Muscle of arm (tissue), 12 donors: Measurements from ENCODE around the gene ORMDL2. TPM values are rescaled to one million over a fixed set of nuclear protein-coding genes. Genes with fewer than 3 reads are reported as not detected.
"Not testable (repeated sequence)": the region's sequence is repeated elsewhere in the genome, so short reads cannot be mapped to it uniquely, and the experiment has no call there.

Source experiments
- DNase-seq: peaks from one replicate; pipeline ENCODE4 v3.0.0-alpha.2; 2013
- polyA plus RNA-seq, 12 donors: library from polyadenylated mRNA; unstranded; fragments of 120-200 nt; gene quantifications; one replicate each; pipeline ENCODE4 v1.2.1, GENCODE V29; 2013; ENCODE audit not compliant: insufficient read length in 12 of 12

Gene ORMDL2
- polyA plus RNA-seq, 12 donors: 13.1 to 20.8 (median 17.6) TPM; not detected in 1

- DNase-seq: no peak
These were observed 5.6 kb downstream of the ORMDL2 start for GRCh38 chr12:55823419-55823818.

GRCh38 chr12:55824726-55825125 lies 6.9 kb downstream of the ORMDL2 start:
- DNase-seq: no peak

DNA sequence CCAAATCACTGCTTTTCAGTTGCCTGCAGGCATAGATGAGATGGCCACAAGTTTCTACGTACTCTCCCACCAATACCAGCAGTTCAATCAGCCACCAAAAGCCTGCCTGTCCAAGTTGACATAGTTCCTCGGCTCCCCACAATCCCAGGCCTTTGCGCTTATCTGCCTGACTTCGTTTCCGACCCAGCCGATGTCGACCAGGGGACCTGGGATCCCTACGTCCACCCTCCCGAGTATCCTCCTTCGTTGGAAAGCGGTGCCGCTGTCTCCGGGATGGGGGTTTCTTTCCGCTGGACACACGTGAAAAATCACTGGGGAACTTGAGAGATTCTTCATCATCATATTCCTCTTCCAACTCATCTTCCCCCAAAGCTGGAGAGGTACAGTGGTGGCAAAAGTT lies 10.0 kb downstream of the ORMDL2 start:
- no peak for DNase-seq

DNA sequence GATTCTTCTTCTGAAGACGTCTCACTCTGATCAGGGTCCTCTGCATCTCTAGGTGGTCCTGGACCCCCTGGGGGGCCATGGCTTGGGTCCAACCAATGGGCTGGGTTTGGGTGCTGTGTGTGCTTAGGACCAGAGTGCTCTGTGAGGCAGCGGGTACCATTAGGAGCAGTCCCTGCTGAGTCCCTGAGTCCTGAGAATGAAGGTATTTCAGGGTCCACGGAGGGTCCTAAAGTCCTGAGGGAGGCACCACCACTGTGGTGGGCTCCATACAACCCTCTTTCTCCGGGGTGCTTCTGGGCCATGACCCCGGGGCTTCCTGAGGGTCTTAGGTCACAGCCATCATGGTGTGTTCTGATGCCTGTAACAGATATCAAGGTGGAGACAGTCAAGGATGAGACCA lies 10.5 kb downstream of the ORMDL2 start:
- no peak for DNase-seq

DNA sequence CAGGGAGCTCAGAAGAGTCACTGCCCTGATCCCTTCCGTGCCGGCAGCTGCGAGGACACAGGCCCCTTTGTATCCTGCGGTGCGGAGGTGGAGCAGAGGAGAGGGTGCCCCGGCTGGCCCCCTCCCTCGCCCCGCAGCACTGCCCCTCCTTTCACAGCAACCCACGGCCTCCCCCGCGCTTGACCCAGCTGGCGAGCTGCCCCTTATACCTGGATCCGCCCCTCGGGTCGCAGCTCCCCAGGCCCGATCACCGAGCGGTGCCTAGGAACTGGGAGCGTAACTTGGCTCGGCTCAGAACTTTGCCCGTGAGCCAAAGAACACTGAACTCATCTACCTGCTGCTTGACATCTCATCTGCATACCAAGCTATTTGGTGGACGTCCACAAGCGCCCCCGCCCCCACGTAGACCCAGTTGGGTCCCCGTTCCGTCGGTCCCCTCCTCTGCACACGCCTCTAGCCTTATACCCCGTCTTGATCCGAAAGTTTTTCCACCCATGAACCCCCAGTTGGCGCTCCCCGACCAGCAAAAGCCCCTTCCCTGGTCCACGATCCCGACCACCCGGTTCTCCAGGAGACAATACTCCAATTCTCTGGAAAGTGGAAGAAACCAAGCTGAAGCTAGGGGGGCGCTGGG lies 12.2 kb downstream of the ORMDL2 start:
- no peak for DNase-seq

DNA sequence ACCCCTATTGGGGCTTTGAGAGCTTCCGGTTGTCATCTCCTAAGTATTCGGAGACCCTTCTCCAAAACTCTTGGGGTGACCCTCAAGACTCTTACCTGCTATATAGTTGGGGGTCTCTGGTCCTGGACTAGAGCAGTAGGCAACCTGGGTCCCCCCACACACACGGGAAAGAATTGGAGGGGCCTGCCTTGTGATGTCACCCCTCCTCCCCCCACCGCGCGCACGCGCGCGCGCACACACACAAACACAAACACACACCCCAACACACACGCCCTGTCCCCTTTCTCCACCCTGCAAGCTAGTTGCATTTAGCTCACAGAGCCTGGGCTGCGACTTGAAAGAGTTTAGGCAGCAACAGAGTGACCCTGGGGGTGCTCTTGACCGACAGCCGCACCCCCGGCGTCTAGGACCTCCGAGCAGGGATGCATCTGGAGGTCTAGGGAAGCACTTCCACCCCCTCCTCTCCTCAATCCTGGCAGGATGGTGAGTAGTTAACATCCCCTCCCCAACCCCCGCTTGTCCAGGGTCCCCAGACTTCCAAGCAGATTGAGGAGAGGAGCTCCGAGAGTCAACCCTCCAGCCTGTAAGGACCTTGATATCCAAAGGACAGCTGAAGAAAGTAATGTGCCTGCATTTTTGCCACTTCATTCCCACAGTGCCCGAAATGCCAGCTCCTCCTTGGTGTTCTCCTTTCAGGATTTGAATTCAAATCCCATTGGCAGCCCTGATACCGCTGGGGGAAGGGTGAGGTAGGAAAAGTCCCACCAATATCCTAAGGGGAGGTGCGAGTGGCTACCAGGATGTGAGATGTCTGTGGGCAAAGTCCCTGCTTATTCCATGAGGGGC lies 13.0 kb downstream of the ORMDL2 start:
- peak; percentile 94 for DNase-seq

DNA sequence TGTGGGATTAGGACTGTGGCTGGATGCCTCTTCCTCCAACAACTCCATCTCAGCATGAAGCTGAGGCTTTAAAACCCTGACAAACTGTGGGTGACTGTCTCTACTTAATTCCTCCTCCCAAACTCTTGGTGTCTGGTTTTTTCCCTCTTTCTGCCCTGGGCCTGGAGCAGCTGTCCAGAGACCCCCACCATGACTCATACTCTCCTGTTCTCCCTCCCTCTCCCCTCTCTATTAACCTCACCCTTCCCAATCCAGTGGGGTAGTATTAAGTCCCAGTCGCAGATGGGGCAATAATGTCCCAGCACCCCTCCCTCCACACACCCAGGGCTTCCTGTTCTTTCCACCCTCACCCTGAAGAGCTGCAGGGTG lies 13.6 kb downstream of the ORMDL2 start:
- DNase-seq: no peak

GRCh38 chr12:55833056-55833455 lies 15.2 kb downstream of the ORMDL2 start:
- DNase-seq: no peak

- DNase-seq: not testable (repeated sequence)
These were observed 16.6 kb downstream of the ORMDL2 start for GRCh38 chr12:55834400-55834799.

- no peak for DNase-seq
These were observed 20.5 kb downstream of the ORMDL2 start for GRCh38 chr12:55838361-55838760.

DNA sequence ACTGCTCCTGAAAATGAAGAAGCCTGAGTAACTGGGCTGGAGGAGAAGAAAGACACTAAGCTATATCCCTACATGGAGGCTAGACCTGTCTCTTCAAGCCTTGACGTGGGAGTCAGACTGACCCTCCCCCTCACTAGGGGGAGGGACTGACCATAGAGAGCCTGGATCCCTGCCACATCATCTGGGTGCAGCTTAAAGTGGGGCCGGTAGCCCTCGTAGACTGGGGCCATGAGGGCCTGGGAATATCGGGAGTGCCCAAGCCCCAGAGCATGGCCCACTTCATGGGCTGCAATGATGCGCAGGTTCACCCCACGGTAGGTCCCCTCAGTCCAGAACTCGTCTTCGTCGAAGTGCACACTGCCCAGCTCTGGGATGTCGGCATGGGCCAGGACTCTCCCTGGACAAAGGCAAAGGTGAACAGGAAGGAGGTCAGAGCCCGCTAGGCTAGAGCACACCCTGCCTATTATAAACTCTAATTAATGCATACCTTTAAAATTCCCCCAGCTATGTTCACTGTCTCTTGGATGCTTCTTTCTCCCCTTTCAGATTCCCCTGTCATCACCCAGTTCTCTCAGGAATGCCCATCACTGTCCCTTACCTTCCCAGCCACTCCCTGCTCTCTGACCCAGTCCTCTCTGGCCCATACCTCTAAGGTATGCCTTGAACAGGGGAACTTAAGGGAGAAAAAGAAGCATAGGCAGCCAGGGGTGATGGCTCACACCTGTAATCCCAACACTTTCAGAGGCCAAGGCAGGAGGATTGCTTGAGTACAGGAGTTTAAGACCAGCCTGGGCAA lies 21.7 kb downstream of the ORMDL2 start:
- DNase-seq: no peak

- DNase-seq: no peak
These were observed 22.9 kb downstream of the ORMDL2 start for GRCh38 chr12:55840581-55841351.

DNA sequence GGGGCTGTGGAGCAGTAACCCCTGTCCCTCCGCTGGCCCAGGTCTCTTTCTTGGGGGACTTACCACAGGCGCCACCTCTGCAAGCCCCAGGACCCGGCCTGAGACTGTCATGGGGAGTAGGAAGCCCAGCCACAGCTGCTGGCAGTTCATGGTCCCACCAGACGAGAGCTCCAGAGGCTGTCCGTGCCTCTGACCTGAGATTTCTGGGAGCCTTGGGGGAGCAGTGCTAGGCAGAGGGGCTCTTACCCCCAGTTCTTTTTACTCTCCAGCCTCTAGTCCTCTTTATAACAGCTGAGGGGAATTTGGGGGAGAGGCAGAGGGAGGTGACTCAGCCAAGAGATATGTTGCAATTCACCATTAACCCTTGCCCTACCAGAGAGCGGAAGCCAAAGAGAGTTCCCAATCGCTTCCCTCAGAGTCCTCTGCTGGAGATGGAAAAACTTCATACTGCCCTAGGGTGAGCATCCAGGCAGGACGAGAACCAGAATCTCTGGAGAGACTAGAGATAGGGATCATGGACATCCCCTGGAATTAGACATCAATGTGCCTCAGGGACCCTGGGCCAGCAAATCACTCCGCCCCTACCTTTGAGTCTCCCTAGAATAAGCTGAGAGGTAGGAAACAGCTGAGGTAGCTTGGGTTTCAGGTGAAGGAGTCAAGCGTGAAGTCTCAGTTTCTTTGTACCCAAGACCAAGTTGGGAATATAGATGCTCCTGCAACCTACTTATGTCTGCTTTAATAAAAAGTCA lies 25.0 kb downstream of the ORMDL2 start, which contains the start of gene MMP19:
Gene MMP19, minus strand, starts transcription at position 256 of the 749 bp plus-strand sequence. Its CDS starts 106 bp downstream, at position 150.
- DNase-seq: peak; percentile 47

- DNase-seq: no peak
These were observed 25.6 kb downstream of the ORMDL2 start for GRCh38 chr12:55843431-55843830.

- DNase-seq: no peak
These were observed 27.1 kb downstream of the ORMDL2 start for GRCh38 chr12:55844961-55845360.

DNA sequence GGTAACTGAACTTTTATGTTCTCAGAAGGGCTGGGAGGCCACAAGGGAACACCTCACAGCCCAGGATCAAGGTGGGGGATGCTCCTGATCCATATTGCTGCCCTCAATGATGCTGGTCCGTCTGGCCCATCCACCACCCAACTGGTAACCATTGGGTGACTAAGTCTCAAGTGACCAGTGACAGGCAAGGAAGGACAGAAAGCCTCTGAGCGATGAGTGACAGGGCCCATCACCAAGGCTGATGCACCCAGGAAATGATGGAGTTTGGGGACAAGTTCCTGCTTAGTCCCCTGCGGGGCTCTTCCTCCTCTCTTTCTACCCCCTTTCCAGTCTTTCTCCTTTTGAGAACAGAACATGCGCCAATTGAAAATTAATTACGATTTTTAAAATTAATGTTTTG lies 27.5 kb downstream of the ORMDL2 start:
- no peak for DNase-seq

GRCh38 chr12:55845785-55846496 lies 28.1 kb downstream of the ORMDL2 start:
- DNase-seq: peak; percentile 47

DNA sequence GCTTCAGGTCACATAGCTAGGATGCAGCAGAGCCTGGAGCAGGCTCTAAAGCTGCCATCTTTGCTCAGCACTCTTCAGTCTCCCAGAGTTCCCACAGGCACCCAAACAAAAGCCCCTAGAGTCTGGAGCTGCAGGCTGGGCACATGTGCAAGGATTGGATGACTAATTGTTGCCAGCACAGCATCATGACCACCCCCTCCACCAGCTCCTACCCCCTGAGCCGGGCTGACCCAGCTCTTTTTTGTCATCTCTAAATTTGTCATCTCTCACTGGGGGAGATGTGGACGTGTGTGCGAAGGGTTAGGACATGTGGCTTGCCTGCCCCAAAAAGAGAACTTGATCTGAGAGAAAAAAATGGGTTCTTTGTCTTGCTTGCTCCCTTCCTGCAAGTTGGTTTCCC lies 29.2 kb downstream of the ORMDL2 start:
- no peak for DNase-seq

DNA sequence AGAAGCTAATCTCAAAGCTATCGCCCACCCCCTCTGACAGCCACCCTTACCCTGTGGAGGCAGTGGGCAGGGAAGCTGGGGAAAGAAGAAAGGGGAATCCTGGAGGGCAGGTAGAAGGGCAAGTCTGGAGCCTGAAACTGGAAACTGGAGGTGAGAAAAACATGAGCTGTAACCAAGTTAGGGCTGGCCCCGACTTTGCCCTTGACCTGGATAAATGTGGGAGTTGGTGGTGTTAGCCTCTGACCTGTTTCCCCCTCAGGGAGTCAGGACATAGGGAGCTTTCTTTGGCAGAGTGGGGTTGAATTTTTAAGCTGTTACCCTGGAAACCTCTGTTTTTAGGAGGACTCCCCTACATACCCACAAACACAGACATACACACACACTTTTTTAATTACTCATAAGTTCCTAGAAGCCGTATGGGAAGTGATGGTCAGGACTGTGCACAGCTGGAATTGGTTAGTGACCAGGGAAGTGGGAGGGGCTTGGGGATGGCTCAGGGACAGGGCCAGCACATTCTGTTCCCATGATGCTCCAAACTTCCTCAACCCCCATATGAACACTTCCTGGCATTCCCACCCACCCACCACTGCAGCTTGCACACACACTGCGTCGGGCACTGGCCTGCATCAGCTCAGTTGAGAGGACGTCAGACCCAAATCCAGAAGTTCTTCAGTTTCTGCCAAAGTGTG lies 29.9 kb downstream of the ORMDL2 start:
- DNase-seq: peak; percentile 96
